CD4-positive, alpha-beta T cell (primary cell): ENCODE measurements around the gene NOS1AP. TPM values are rescaled to one million over a fixed set of nuclear protein-coding genes. Genes with fewer than 3 reads are reported as not detected.
"Not testable (repeated sequence)": the region's sequence is repeated elsewhere in the genome, so short reads cannot be mapped to it uniquely, and the experiment has no call there.

Source experiments
- ATAC-seq: fragments of 200-7000 bp; cut with Tn5 transposase; one replicate; pipeline ENCODE4 v1.10.0; 2022; ENCODE audit warnings: mild to moderate bottlenecking; ENCODE audit not compliant: poor library complexity
- CTCF ChIA-PET: fragments of 350-600 bp; sonication (Branson Sonifier 250); formaldehyde crosslinking; loops from one replicate; lab custom pipeline; 2021; ENCODE audit warnings: antibody characterized with exemption, inconsistent platforms; lab: Charles Lee
- POLR2A ChIA-PET: fragments of 350-600 bp; sonication (Branson Sonifier 250); formaldehyde crosslinking; loops from one replicate; lab custom pipeline; 2021; ENCODE audit warnings: antibody characterized with exemption, inconsistent platforms; lab: Charles Lee
- DNase-seq, 14 experiments: peaks; one replicate each; pipeline ENCODE4 v3.0.0-alpha.2; 2013 to 2020; ENCODE audit warnings: mixed read lengths in 2 of 14
- H3K27ac ChIP-seq, 2 donors: one replicate each; pipeline versions ENCODE4 v1.5.1 to v1.7.0; 2013; ENCODE audit warnings: low read length in 2 of 2, low read depth in 1 of 2, mild to moderate bottlenecking in 1 of 2
- H3K27me3 ChIP-seq, 2 experiments: 1 replicate in 1 of 2; 2 replicates in 1 of 2; pipeline versions ENCODE4 v1.6.1 to v1.7.0; 2013; ENCODE audit warnings: low read length in 2 of 2, control low read depth in 1 of 2, mild to moderate bottlenecking in 1 of 2, moderate library complexity in 1 of 2; ENCODE audit not compliant: insufficient read depth in 2 of 2, control insufficient read depth in 1 of 2
- H3K36me3 ChIP-seq: one replicate; pipeline ENCODE4 v1.6.1; 2013; ENCODE audit warnings: low read length, control low read depth; ENCODE audit not compliant: insufficient read depth
- H3K4me1 ChIP-seq: one replicate; pipeline ENCODE4 v1.6.1; 2013; ENCODE audit warnings: low read length, control low read depth; ENCODE audit not compliant: insufficient read depth
- H3K4me3 ChIP-seq: one replicate; pipeline ENCODE4 v1.5.1; 2013; ENCODE audit warnings: mild to moderate bottlenecking, low read length, moderate library complexity
- H3K9me3 ChIP-seq, 2 experiments: 1 replicate in 1 of 2; 2 replicates in 1 of 2; pipeline versions ENCODE4 v1.6.1 to v1.7.0; 2013; ENCODE audit warnings: low read length in 2 of 2, mild to moderate bottlenecking in 2 of 2, control low read depth in 1 of 2, moderate library complexity in 1 of 2; ENCODE audit not compliant: control insufficient read depth in 1 of 2, insufficient read depth in 1 of 2
- H3K27ac Mint-ChIP-seq: one replicate; pipeline ENCODE4 v1.8.0; 2020; ENCODE audit warnings: mixed read lengths
- H3K27me3 Mint-ChIP-seq: one replicate; pipeline ENCODE4 v1.8.0; 2021; ENCODE audit warnings: mixed read lengths
- H3K36me3 Mint-ChIP-seq: one replicate; pipeline ENCODE4 v1.8.0; 2021; ENCODE audit warnings: low read depth, mixed read lengths
- H3K4me1 Mint-ChIP-seq: one replicate; pipeline ENCODE4 v1.8.0; 2021; ENCODE audit warnings: low read depth, mixed read lengths
- H3K4me3 Mint-ChIP-seq: one replicate; pipeline ENCODE4 v1.8.0; 2020; ENCODE audit warnings: mild to moderate bottlenecking, mixed read lengths
- H3K9me3 Mint-ChIP-seq: one replicate; pipeline ENCODE4 v1.8.0; 2020; ENCODE audit warnings: mixed read lengths
- intact Hi-C, 2 experiments: fragments of 100-400 bp; cut with DNase I in 1 of 2; cut with micrococcal nuclease in 1 of 2; formaldehyde crosslinking; loops; one replicate each; pipeline versions ENCODE4 v1.15.1 to v1.9.0; 2023 to 2025; cut with DNase I, micrococcal nuclease
- total RNA-seq, 174 experiments: library from RNA in 2 of 174; stranded (reverse) in 2 of 174; gene quantifications; one replicate each; pipeline ENCODE4 v1.2.3 and lab custom pipeline; 2021 to 2026
- TF ChIP-seq, protein P1 (sequence below): fragments of 200-600 bp; IDR thresholded peaks from one replicate; pipeline ENCODE4 v1.8.0; 2022; ENCODE audit warnings: antibody characterized with exemption, mild to moderate bottlenecking

Gene NOS1AP
- total RNA-seq, 2 experiments from 2014 or later: not detected

DNA sequence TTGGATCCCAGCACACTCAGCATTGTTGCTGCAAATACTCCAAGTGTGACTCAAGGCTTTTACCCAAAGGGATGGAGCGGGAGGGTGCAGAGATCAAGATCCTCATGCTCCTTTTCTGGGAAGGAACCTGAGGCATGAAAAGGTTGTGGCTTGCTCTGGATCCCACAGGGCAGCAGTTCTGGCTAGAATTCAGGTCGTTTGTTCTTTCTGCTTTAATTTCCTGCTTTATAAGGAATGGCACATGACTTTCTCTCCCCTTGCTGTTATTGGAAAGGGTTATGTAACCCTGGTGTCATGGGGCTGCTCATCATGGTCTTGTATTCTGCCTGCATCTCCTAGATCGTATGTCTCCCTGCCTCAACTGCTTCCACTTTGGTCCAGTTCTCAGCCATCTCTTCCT, 101.6 kb downstream of the NOS1AP start:
- no peak for DNase-seq

DNA sequence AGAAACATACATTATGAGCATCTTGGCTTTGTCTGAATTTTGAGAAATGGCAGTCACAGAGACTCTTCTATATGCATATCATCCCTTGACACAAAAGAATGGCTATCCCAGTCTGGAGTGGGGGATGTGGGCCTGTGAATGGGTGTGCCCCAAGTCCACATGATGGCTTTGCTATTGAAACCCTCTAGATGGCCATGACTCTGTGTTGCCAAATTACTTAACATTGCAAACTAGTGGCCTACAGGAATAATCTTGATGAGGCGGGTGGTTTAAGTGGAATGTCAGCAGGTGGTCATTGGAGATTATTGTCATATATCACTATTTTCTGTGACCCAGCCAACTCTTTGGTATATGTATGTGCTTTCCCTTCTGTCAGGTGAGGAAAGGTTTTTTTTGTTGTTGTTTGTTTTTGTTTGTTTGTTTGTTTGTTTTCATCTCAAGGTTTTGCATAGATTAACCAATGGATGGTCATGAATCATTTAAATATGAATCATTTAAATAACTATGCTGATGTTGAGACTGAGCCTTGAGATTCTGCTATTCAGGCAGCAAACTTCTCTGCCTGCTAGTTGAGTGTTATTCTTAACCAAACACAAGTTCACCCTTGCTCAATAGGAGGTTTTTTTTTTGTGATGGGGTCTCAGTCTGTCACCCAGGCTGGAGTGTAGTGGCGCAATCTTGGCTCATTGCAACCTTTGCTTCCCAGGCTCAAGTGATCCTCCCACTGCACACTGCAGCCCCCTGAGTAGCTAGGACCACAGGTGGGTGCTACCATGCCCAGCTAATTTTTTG, 103.0 kb downstream of the NOS1AP start:
- H3K4me1 ChIP-seq: no peaks in the 10 kb centered on the region
- no peaks in the 10 kb centered on the region for H3K4me1 Mint-ChIP-seq
- ATAC-seq: no peak
- ChIA-PET CTCF (no interaction called here), POLR2A (no interaction called here)
- no peaks in the 10 kb centered on the region for H3K36me3 ChIP-seq
- intact Hi-C loops: no loop called here
- no peaks in the 10 kb centered on the region for H3K9me3 ChIP-seq
- H3K27ac Mint-ChIP-seq: no peak overlapping the region
- H3K4me3 Mint-ChIP-seq: no peak overlapping the region
- TF ChIP-seq, protein P1, sequence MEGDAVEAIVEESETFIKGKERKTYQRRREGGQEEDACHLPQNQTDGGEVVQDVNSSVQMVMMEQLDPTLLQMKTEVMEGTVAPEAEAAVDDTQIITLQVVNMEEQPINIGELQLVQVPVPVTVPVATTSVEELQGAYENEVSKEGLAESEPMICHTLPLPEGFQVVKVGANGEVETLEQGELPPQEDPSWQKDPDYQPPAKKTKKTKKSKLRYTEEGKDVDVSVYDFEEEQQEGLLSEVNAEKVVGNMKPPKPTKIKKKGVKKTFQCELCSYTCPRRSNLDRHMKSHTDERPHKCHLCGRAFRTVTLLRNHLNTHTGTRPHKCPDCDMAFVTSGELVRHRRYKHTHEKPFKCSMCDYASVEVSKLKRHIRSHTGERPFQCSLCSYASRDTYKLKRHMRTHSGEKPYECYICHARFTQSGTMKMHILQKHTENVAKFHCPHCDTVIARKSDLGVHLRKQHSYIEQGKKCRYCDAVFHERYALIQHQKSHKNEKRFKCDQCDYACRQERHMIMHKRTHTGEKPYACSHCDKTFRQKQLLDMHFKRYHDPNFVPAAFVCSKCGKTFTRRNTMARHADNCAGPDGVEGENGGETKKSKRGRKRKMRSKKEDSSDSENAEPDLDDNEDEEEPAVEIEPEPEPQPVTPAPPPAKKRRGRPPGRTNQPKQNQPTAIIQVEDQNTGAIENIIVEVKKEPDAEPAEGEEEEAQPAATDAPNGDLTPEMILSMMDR: no peak
- H3K9me3 Mint-ChIP-seq: no peaks in the 10 kb centered on the region
- H3K27ac ChIP-seq: no peak overlapping the region
- H3K36me3 Mint-ChIP-seq: no peaks in the 10 kb centered on the region
- H3K4me3 ChIP-seq: no peak overlapping the region
- DNase-seq: no peak
- H3K27me3 ChIP-seq: peaks cover 0 to 1% of the 10 kb centered on the region in 2 experiments
- H3K27me3 Mint-ChIP-seq: peaks cover 10% of the 10 kb centered on the region

More for the DNA sequence above, 101.6 kb downstream of the NOS1AP start:
- Histone ChIP-seq H3K9me3 (no peaks in the 10 kb centered on the region), H3K36me3 (no peaks in the 10 kb centered on the region), H3K27me3 (peaks cover 0 to 5% of the 10 kb centered on the region in 2 experiments), H3K27ac (no peak overlapping the region), H3K4me1 (no peaks in the 10 kb centered on the region), H3K4me3 (no peak overlapping the region)
- TF ChIP-seq, protein P1: no peak
- Mint-ChIP-seq H3K27me3 (peaks cover 21% of the 10 kb centered on the region), H3K36me3 (no peaks in the 10 kb centered on the region), H3K9me3 (no peaks in the 10 kb centered on the region), H3K4me1 (no peaks in the 10 kb centered on the region), H3K4me3 (no peak overlapping the region), H3K27ac (no peak overlapping the region)
- ChIA-PET CTCF (no interaction called here), POLR2A (no interaction called here)
- ATAC-seq: no peak
- intact Hi-C loops: no loop called here

DNA sequence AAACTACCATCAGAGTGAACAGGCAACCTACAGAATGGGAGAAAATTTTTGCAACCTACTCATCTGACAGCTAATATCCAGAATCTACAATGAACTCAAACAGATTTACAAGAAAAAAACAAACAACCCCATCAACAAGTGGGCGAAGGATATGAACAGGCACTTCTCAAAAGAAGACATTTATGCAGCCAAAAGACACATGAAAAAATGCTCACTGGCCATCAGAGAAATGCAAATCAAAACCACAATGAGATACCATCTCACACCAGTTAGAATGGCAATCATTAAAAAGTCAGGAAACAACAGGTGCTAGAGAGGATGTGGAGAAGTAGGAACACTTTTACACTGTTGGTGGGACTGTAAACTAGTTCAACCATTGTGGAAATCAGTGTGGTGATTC, 104.1 kb downstream of the NOS1AP start:
- H3K27me3 ChIP-seq, intact Hi-C loops, CTCF ChIA-PET, ATAC-seq, H3K9me3 Mint-ChIP-seq, H3K27me3 Mint-ChIP-seq, H3K9me3 ChIP-seq, H3K27ac Mint-ChIP-seq, H3K4me3 ChIP-seq, H3K36me3 Mint-ChIP-seq, DNase-seq, H3K36me3 ChIP-seq, H3K4me3 Mint-ChIP-seq, H3K27ac ChIP-seq, POLR2A ChIA-PET, H3K4me1 Mint-ChIP-seq, H3K4me1 ChIP-seq: not testable (repeated sequence)

DNA sequence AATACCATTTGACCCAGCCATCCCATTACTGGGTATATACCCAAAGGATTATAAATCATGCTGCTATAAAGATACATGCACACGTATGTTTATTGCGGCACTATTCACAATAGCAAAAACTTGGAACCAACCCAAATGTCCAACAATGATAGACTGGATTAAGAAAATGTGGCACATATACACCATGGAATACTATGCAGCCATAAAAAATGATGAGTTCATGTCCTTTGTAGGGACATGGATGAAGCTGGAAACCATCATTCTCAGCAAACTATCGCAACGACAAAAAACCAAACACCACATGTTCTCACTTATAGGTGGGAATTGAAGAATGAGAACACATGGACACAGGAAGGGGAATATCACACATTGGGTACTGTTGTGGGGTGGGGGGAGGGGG, 104.5 kb downstream of the NOS1AP start:
- H3K9me3 ChIP-seq, H3K4me1 ChIP-seq, ATAC-seq, H3K27ac ChIP-seq, CTCF ChIA-PET, intact Hi-C loops, H3K36me3 ChIP-seq, H3K4me3 Mint-ChIP-seq, H3K27ac Mint-ChIP-seq, DNase-seq, H3K27me3 Mint-ChIP-seq, H3K36me3 Mint-ChIP-seq, POLR2A ChIA-PET, H3K27me3 ChIP-seq, H3K4me3 ChIP-seq, H3K9me3 Mint-ChIP-seq, H3K4me1 Mint-ChIP-seq: not testable (repeated sequence)
